HG03196 (cell line): ENCODE results near the gene NFYC.

ENCODE experiments used
- ATAC-seq: cut with Tn5 transposase; IDR thresholded peaks from one replicate; pipeline ENCODE4 v1.9.1; 2021; ENCODE audit not compliant: unreplicated experiment

Gene NFYC

DNA sequence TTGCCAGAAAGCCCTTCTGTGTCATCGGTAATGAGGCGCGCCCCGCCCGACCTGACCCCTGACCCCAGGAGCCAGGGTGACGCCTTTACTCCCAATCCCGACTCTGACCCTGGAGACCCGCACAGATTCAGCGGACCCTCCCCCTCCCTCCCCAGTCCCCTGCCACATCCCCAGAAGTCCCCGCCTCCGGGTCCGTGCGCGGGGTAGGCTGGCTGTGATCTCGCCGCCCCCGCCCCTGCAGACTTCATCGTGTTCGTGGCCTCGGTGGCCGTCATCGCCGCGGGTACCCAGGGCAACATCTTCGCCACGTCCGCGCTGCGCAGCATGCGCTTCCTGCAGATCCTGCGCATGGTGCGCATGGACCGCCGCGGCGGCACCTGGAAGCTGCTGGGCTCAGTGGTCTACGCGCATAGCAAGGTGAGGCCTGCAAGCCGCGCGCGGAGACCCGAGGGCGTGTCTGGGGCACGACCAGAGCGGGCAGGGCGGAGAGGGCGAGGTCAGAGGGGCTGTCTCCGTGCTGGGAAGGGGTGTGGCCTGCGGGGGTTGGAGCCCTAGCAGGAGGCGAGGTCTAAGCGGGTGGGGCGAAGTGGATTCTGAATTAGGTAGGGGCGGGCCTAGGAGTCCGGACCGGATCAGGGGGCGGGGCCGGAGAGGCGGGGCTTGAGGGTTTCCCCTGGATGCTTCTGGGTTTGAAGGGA is 126.9 kb downstream of the NFYC start:
- peak; percentile 69 for ATAC-seq

DNA sequence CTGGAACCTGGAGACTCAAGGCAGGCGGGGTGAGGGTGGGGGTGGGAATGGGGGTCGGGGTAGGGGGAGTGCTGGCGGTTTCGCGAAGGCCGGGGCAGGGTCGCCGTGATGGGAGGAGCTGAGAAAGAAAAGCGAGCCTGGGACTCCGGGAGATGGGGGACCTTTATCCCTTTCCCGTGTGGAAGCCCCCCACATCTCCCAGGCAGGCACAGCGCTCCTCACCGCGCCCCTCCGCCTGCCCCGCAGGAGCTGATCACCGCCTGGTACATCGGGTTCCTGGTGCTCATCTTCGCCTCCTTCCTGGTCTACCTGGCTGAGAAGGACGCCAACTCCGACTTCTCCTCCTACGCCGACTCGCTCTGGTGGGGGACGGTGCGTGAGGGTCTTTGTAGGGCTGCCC is 127.6 kb downstream of the NFYC start:
- ATAC-seq, result no peak

DNA sequence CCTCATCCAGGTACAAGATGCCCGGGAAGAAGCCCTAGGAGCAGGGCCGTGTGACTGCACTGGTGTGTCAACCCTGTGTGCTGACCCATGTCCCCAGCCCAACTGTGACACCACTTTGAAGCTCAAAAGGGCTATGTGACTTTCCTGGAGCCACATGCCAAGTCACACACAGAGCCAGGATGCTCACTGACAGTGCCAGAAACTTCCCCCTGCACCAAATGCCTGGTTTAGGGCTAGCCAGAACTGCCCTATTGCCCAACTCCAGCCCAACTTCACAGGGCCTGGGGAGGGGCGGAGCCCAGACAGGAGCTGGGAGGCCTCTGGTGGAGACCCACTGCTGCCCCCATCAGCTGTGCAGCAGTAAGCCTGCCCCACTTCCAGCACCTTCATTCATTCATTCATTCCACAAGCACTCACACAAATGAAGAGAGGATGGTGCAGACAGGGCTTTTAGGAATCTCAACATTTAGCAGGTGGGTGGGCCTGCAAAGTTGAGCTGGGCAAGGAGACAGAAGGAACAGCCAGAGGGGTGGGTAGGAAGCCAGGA is 128.8 kb downstream of the NFYC start:
- ATAC-seq, result no peak
